Astrocyte of the spinal cord (primary cell): ENCODE measurements around the gene ARHGAP6.
"Not testable (repeated sequence)": the region's sequence is repeated elsewhere in the genome, so short reads cannot be mapped to it uniquely, and the experiment has no call there.

Source experiments
- DNase-seq: peaks from one replicate; pipeline ENCODE4 v3.0.0; 2011; ENCODE audit warnings: low read depth, low spot score
- H3K4me3 ChIP-seq: 2 replicates; pipeline ENCODE4 v1.5.1; 2011; ENCODE audit warnings: low read depth, mild to moderate bottlenecking, low read length, moderate library complexity
- CTCF ChIP-seq: IDR thresholded peaks from 2 replicates; pipeline ENCODE4 v1.5.1; 2012; ENCODE audit warnings: low read depth, mild to moderate bottlenecking, low read length, inconsistent platforms
- in situ Hi-C: cut with HindIII; loops from 2 replicates; pipeline ENCODE4 v1.10.0; 2017; ENCODE audit warnings: low sequenced_read_pairs

The ARHGAP6 gene

DNA sequence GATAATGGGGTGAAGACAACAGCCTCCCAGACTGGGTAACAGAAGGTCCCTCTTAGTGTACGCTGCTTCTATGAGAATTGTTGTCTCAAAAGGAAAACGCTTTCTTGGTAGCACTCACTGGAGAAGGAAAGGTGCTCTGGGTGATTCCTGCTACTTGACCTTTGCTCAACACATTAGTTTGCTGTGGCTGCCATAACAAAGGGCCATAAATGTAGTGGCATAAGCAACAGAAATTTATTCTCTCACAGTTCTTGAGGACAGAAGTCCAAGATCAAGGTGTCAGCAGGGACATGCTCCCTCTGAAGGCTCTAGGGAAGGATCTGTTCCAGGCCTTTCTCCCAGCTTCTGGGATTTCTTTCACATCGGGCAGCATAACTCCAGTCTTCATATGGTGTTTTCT is 535.6 kb downstream of the ARHGAP6 start:
- TF ChIP-seq CTCF: no peak
- in situ Hi-C loops: loop anchor here (25.0 kb wide), 2 partner anchors 407 to 943 kb away; no protein-coding TSS in a partner anchor
- H3K4me3 ChIP-seq: no peak overlapping the region
- no peak for DNase-seq

GRCh38 chrX:11129534-11130105 is 536.1 kb downstream of the ARHGAP6 start:
- in situ Hi-C loops: loop anchor here (25.0 kb wide), 2 partner anchors 408 to 942 kb away; no protein-coding TSS in a partner anchor
- H3K4me3 ChIP-seq: no peak overlapping the region
- no peak for TF ChIP-seq CTCF
- DNase-seq: no peak

GRCh38 chrX:11125060-11125459 is 540.7 kb downstream of the ARHGAP6 start:
- in situ Hi-C loops: loop anchor here (25.0 kb wide), 2 partner anchors 412 to 938 kb away; no protein-coding TSS in a partner anchor
- no peak overlapping the region for H3K4me3 ChIP-seq
- no peak for DNase-seq
- TF ChIP-seq CTCF: no peak

DNA sequence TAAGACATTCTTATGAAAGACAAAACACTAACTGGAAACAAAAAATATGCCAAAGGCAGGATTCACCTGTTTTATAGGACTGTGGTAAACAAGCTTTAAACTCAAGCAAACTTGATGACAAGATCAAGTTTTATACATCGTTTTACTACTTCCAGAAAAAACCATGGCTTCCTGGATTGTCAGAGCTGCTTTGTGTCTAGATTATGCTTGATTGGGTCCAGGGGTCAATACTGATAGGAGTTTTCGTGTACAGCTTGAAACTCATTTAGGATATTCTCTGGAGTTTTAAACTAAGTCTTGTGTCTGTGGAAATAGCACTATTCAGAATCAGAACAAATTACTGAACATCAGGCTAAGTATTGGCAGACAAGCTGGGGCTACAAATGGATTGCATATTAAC is 541.6 kb downstream of the ARHGAP6 start:
- no peak overlapping the region for H3K4me3 ChIP-seq
- in situ Hi-C loops: no loop called here
- DNase-seq: no peak
- no peak for TF ChIP-seq CTCF

DNA sequence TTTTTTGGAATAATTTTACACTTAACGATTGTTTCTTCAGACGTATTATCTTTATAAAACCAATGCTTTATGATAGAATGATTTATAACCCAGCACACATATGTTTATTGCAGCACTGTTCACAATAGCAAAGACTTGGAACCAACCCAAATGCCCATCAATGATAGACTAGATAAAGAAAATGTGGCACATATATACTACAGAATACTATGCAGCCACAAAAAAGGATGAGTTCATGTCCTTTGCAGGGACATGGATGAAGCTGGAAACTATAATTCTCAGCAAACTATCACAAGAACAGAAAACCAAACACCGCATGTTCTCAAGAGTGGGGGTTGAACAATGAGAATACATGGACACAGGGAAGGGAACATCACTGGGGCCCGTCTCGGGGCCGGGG is 542.6 kb downstream of the ARHGAP6 start:
- DNase-seq, H3K4me3 ChIP-seq, in situ Hi-C loops: not testable (repeated sequence)

GRCh38 chrX:11119313-11119943 is 546.3 kb downstream of the ARHGAP6 start:
- no peak for DNase-seq
- in situ Hi-C loops: no loop called here
- TF ChIP-seq CTCF: no peak
- no peak overlapping the region for H3K4me3 ChIP-seq

GRCh38 chrX:11117745-11118144 is 548.0 kb downstream of the ARHGAP6 start:
- in situ Hi-C loops: no loop called here
- no peak for TF ChIP-seq CTCF
- H3K4me3 ChIP-seq: no peak overlapping the region
- DNase-seq: no peak
